Measurements from ENCODE around the gene RUBCNL.
A peak's percentile ranks its signal among the peaks of the same experiment; 100 is the strongest.

Gene RUBCNL

DNA sequence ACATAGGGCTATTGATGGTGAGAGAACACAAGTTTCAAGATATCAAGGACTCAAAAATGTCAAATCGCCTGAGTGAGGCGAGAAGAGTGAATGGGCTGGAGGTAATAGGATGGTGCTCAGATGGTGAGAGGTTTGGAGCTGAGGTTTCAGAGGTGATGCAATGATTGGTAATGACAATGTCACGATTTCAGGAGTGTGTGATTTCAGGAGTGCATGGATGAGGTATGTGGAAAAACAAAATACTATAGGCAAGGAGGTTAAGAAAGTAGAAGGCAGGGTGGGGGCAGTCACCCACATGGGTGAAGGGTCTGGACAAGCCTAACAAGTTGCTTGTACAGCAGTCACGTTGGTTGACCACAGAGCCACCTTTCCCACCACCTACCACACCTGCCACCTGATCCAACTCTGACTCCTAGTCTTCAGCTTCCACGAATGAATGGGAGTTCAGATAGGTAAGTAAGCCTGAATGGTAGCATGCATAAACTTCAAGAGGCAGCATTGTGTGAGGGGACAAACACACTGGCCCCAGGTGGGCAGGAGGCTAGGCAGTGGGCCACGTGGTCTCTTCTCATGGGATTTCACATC, 71.5 kb downstream of the RUBCNL start:
- Histone ChIP-seq H3K4me1 (no peaks in the 10 kb centered on the region), H3K4me2 (ENCODE audit: low read length) (no peak overlapping the region), H3K27ac (no peak overlapping the region), H3K9ac (no peak overlapping the region), H2AFZ (peak overlapping the region; percentile 22), H3K27me3 (ENCODE audit: control insufficient read depth, insufficient read depth, low read length) (no peaks in the 10 kb centered on the region), H3K9me3 (ENCODE audit: control insufficient read depth, low read length) (no peaks in the 10 kb centered on the region), H3K4me3 (ENCODE audit: low read depth, low read length) (no peak overlapping the region), H3K79me2 (no peaks in the 10 kb centered on the region), H3K36me3 (ENCODE audit: control insufficient read depth, insufficient read depth, low read length) (no peaks in the 10 kb centered on the region)
- TF ChIP-seq CTCF (IDR thresholded peaks at IDR 0.05): no peak

- Histone ChIP-seq H3K9ac (no peak overlapping the region), H3K4me2 (ENCODE audit: low read length) (no peak overlapping the region), H3K27me3 (ENCODE audit: control insufficient read depth, insufficient read depth, low read length) (no peaks in the 10 kb centered on the region), H3K27ac (no peak overlapping the region), H3K9me3 (ENCODE audit: control insufficient read depth, low read length) (no peaks in the 10 kb centered on the region), H3K79me2 (no peaks in the 10 kb centered on the region), H3K4me1 (no peaks in the 10 kb centered on the region), H3K4me3 (ENCODE audit: low read depth, low read length) (no peak overlapping the region), H3K36me3 (ENCODE audit: control insufficient read depth, insufficient read depth, low read length) (no peaks in the 10 kb centered on the region), H2AFZ (no peak overlapping the region)
- TF ChIP-seq CTCF (IDR thresholded peaks at IDR 0.05): no peak
Measured at GRCh38 chr13:46315036-46315435, 72.0 kb downstream of the RUBCNL start.

DNA sequence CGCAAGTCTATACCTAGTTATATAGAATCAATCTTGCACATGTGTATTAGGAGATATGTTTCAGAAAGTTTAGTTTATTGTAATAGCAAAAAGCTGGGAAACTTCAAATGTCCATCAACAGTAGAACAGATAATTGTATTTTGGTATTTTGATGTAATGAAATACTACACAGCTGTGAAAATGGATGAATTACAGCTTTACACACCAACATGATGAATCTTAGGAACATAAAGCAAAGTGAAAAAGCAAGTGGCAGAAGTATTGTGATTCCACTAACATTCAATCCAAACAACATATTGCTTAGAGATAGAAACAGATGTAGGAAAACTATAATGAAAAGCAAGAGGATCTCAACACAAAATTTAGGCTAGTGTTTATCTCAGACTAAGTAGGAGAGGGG, 72.5 kb downstream of the RUBCNL start:
- Histone ChIP-seq H3K79me2 (no peaks in the 10 kb centered on the region), H3K4me3 (ENCODE audit: low read depth, low read length) (no peak overlapping the region), H2AFZ (no peak overlapping the region), H3K9ac (no peak overlapping the region), H3K27ac (no peak overlapping the region), H3K4me2 (ENCODE audit: low read length) (no peak overlapping the region), H3K4me1 (no peaks in the 10 kb centered on the region), H3K36me3 (ENCODE audit: control insufficient read depth, insufficient read depth, low read length) (no peaks in the 10 kb centered on the region), H3K9me3 (ENCODE audit: control insufficient read depth, low read length) (no peaks in the 10 kb centered on the region), H3K27me3 (ENCODE audit: control insufficient read depth, insufficient read depth, low read length) (no peaks in the 10 kb centered on the region)
- TF ChIP-seq CTCF (IDR thresholded peaks at IDR 0.05): no peak

- H3K27ac ChIP-seq: no peak overlapping the region
- no peaks in the 10 kb centered on the region for H3K27me3 ChIP-seq (ENCODE audit: control insufficient read depth, insufficient read depth, low read length)
- no peaks in the 10 kb centered on the region for H3K4me1 ChIP-seq
- H3K9ac ChIP-seq: no peak overlapping the region
- no peak overlapping the region for H2AFZ ChIP-seq
- H3K4me3 ChIP-seq (ENCODE audit: low read depth, low read length): no peak overlapping the region
- H3K79me2 ChIP-seq: no peaks in the 10 kb centered on the region
- H3K4me2 ChIP-seq (ENCODE audit: low read length): no peak overlapping the region
- H3K36me3 ChIP-seq (ENCODE audit: control insufficient read depth, insufficient read depth, low read length): no peaks in the 10 kb centered on the region
- no peaks in the 10 kb centered on the region for H3K9me3 ChIP-seq (ENCODE audit: control insufficient read depth, low read length)
- TF ChIP-seq CTCF (IDR thresholded peaks at IDR 0.05): no peak
Measured at GRCh38 chr13:46313432-46314257, 73.4 kb downstream of the RUBCNL start.
